Measurements from ENCODE around the gene TNFRSF21. TPM values are rescaled to one million over a fixed set of nuclear protein-coding genes. Genes with fewer than 3 reads are reported as not detected.
A peak's percentile ranks its signal among the peaks of the same experiment; 100 is the strongest.

TNFRSF21 gene, protein sequence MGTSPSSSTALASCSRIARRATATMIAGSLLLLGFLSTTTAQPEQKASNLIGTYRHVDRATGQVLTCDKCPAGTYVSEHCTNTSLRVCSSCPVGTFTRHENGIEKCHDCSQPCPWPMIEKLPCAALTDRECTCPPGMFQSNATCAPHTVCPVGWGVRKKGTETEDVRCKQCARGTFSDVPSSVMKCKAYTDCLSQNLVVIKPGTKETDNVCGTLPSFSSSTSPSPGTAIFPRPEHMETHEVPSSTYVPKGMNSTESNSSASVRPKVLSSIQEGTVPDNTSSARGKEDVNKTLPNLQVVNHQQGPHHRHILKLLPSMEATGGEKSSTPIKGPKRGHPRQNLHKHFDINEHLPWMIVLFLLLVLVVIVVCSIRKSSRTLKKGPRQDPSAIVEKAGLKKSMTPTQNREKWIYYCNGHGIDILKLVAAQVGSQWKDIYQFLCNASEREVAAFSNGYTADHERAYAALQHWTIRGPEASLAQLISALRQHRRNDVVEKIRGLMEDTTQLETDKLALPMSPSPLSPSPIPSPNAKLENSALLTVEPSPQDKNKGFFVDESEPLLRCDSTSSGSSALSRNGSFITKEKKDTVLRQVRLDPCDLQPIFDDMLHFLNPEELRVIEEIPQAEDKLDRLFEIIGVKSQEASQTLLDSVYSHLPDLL
- 10 to 100 TPM; 21.8 to 22.5 TPM for total RNA-seq

DNA sequence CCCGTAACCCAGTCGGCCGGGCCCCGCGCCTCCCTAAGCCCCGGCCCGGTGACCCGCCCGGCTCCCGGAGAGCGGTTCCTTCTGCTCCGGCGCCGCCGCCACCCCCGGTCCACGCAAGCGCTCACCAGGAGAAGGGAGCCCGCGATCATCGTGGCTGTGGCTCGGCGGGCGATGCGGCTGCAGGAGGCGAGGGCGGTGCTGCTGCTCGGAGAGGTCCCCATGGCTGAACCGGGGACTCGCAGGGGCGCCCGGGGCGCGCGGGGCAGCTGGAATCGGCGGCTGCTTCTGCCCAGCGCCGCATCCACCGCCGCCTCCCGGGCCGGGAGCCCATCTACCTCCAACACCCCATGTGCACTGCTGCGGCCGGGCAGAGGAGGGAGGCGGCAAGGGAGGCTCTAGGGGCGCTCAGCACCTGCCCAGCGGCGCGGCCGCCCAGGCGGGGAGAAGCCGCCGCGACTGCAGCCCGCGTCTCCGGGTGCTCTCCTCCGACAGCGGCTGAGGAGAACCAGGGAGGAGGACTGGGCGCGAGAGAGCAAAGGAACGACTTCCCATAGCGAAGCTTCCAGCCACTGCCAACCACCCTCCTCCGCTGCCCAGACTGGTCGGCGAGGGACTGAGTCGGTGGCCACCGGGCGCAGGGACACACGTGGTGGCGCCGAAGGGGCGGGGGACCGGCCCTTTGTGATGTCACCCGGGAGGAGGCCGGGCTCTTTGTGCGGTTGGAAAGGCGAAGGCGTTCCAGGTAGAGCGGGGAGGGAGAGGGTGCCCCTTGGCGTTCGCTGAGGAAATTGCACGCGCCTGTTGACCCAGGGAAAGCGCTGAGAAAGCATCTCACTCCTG is at the start of gene TNFRSF21:
Gene TNFRSF21, minus strand, starts transcription at position 615 of the 840 bp plus-strand sequence. Its CDS starts 394 bp downstream, at position 221.
- H3K27ac ChIP-seq = peak within 1 kb of the TSS; percentile 72
- H3K4me1 ChIP-seq (replicated peaks) = no peaks in the 10 kb centered on the region
- under 1% methylated on average over 66 of the region's 86 CpGs for WGBS
- DNase-seq (ENCODE audit: low spot score) = peak; percentile 94
- peak within 1 kb of the TSS; percentile 52 to 58 for H3K4me3 ChIP-seq
- H3K9me3 ChIP-seq = no peaks in the 10 kb centered on the region
- TF ChIP-seq, protein P1, sequence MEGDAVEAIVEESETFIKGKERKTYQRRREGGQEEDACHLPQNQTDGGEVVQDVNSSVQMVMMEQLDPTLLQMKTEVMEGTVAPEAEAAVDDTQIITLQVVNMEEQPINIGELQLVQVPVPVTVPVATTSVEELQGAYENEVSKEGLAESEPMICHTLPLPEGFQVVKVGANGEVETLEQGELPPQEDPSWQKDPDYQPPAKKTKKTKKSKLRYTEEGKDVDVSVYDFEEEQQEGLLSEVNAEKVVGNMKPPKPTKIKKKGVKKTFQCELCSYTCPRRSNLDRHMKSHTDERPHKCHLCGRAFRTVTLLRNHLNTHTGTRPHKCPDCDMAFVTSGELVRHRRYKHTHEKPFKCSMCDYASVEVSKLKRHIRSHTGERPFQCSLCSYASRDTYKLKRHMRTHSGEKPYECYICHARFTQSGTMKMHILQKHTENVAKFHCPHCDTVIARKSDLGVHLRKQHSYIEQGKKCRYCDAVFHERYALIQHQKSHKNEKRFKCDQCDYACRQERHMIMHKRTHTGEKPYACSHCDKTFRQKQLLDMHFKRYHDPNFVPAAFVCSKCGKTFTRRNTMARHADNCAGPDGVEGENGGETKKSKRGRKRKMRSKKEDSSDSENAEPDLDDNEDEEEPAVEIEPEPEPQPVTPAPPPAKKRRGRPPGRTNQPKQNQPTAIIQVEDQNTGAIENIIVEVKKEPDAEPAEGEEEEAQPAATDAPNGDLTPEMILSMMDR (IDR thresholded peaks at IDR 0.05) = peak; percentile 87 to 98 (median 94)
- TF ChIP-seq POLR2A (IDR thresholded peaks at IDR 0.05) (peak; percentile 96), POLR2AphosphoS5 (IDR thresholded peaks at IDR 0.05) (peak; percentile 90)
- intact Hi-C loops (cut with DNase I) = loop anchor here (2.0 kb wide), 1 partner anchor 213 kb away; no protein-coding TSS in a partner anchor
- H3K27me3 ChIP-seq (replicated peaks; ENCODE audit: insufficient read depth) = no peaks in the 10 kb centered on the region
- no peaks in the 10 kb centered on the region for H3K36me3 ChIP-seq

DNA sequence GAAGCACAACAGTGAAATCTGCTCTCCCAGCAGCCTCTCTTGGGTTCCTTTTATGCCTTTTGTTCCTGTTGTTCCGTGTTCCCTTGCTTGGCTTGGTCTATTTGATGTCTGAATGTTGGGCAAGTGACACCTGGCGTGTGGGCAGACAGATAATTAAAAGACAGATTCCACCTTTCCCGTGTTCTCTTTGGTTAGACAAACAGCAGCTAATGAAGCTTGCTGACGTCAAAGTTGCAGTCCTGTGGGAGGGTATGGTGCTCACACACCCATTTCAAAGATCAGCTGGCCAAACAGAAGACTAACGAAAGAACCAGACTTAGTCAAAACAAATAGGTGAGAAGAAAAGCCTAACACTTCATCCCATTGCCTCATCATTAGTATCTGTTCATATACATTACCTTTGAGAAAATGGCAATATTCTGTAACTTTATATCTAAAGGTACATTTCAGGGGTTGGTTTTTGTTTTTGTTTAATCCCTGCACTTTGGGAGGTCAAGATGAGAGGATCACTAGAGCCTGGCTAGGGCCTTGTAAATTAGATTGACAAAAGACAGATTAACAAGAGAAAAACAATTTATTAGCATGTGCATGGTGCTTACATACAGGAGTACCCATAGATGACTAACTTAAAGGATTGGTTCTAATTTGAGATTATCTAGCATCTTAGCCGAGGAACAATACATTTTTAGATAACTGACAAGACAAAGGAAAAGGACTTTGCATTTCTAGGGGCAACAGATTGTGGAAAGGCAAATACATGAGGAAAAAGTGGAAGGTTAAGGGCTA is 48.9 kb upstream of the TNFRSF21 start:
- H3K4me1 ChIP-seq (replicated peaks) = no peaks in the 10 kb centered on the region
- H3K27ac ChIP-seq = no peak overlapping the region
- no peaks in the 10 kb centered on the region for H3K27me3 ChIP-seq (replicated peaks; ENCODE audit: insufficient read depth)
- H3K9me3 ChIP-seq = no peaks in the 10 kb centered on the region
- H3K36me3 ChIP-seq = no peaks in the 10 kb centered on the region
- no peak overlapping the region for H3K4me3 ChIP-seq
- intact Hi-C loops (cut with DNase I) = no loop called here
- no peak for DNase-seq (ENCODE audit: low spot score)
- no peak for TF ChIP-seq POLR2A (IDR thresholded peaks at IDR 0.05)
- no peak for TF ChIP-seq POLR2AphosphoS5 (IDR thresholded peaks at IDR 0.05)
- 67% methylated on average over 6 of the region's 6 CpGs for WGBS

DNA sequence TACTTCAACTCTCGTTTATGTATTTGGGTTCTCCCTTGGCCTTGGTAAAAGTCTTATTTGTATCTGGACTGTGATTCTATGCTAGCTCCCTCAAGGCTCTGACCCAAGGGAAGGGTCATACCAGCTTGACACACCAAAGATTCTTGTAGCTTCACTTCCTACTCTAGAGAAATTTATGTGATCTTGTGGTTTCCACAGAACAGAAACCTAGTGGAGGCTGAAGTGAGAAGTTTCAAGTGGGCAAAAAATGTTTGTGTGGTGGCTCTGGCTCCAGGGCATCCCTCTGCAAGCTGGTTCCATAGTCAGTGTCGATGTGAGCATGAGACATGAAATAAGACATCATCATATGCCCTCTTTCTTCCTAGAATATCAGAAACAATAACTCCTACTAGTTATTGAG is 48.1 kb upstream of the TNFRSF21 start:
- intact Hi-C loops (cut with DNase I) = no loop called here
- no peak for TF ChIP-seq POLR2A (IDR thresholded peaks at IDR 0.05)
- no peak for TF ChIP-seq POLR2AphosphoS5 (IDR thresholded peaks at IDR 0.05)
- TF ChIP-seq, protein P1 (IDR thresholded peaks at IDR 0.05) = no peak
- H3K9me3 ChIP-seq = no peaks in the 10 kb centered on the region
- no peaks in the 10 kb centered on the region for H3K4me1 ChIP-seq (replicated peaks)
- H3K27me3 ChIP-seq (replicated peaks; ENCODE audit: insufficient read depth) = no peaks in the 10 kb centered on the region
- no peaks in the 10 kb centered on the region for H3K36me3 ChIP-seq
- DNase-seq (ENCODE audit: low spot score) = no peak
- no peak overlapping the region for H3K27ac ChIP-seq
- WGBS = 95% methylated on average over 2 of the region's 2 CpGs
- no peak overlapping the region for H3K4me3 ChIP-seq

DNA sequence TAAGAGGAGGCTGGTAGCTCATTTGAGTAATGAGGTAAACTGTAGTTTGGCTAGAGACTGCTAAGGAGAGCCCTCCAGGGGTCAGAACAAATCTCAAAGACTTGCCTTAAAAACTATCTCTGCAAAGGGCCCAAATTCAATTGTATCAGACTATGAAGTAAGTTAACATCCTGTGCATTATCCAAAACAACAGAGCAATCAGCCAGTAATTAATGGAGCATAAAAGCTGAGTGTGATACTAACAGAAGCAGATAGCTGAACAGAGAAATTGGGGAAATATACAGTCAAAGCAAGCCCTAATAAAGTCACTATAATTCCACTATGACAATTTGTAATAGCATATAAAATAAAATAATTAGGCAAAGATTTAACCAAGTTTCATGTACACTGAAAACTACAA is 45.8 kb upstream of the TNFRSF21 start:
- Histone ChIP-seq H3K27me3 (replicated peaks; ENCODE audit: insufficient read depth) (no peaks in the 10 kb centered on the region), H3K27ac (no peak overlapping the region), H3K4me1 (replicated peaks) (no peaks in the 10 kb centered on the region), H3K9me3 (no peaks in the 10 kb centered on the region), H3K4me3 (no peak overlapping the region), H3K36me3 (no peaks in the 10 kb centered on the region)
- no peak for DNase-seq (ENCODE audit: low spot score)
- intact Hi-C loops (cut with DNase I) = no loop called here
- TF ChIP-seq, protein P1 (IDR thresholded peaks at IDR 0.05) = no peak
- TF ChIP-seq POLR2A (IDR thresholded peaks at IDR 0.05) (no peak), POLR2AphosphoS5 (IDR thresholded peaks at IDR 0.05) (no peak)

All from prostate gland (tissue), 2 donors.